Cardiac muscle cell (in vitro differentiated cells and primary cell): Measurements from ENCODE around the gene ARHGEF19. TPM values are rescaled to one million over a fixed set of nuclear protein-coding genes. Genes with fewer than 3 reads are reported as not detected.

Experiments
- DNase-seq, 2 donors: peaks; one replicate each; pipeline versions ENCODE4 v3.0.0 to v3.0.0-alpha.2; 2010 to 2017; ENCODE audit warnings: low read depth in 1 of 2, low spot score in 1 of 2
- H3K27ac ChIP-seq: fragments of 200-600 bp; sonication (generic); 2 replicates; pipeline ENCODE4 v1.5.1; 2016
- H3K27me3 ChIP-seq: fragments of 200-600 bp; sonication (generic); 2 replicates; pipeline ENCODE4 v1.6.0; 2016; ENCODE audit warnings: control low read depth
- H3K36me3 ChIP-seq: fragments of 200-600 bp; sonication (generic); 2 replicates; pipeline ENCODE4 v1.5.1; 2016; ENCODE audit warnings: control low read depth
- H3K4me1 ChIP-seq: fragments of 200-600 bp; sonication (generic); 2 replicates; pipeline ENCODE4 v1.8.1; 2017; ENCODE audit warnings: low read depth, mild to moderate bottlenecking, mixed run types
- H3K4me3 ChIP-seq: fragments of 200-600 bp; sonication (generic); 2 replicates; pipeline ENCODE4 v1.5.1; 2016; ENCODE audit warnings: mild to moderate bottlenecking
- H3K9me3 ChIP-seq: fragments of 200-600 bp; sonication (generic); 2 replicates; pipeline ENCODE4 v1.5.1; 2017; ENCODE audit warnings: low read depth, mild to moderate bottlenecking, control low read depth
- polyA plus RNA-seq: library from polyadenylated mRNA; unstranded; fragments of >200 nt; fragmentation: Nextera tagmentation; extraction: Ambion mirVana; gene quantifications from 2 replicates; pipeline ENCODE4 v1.2.1, GENCODE V29; 2016
- total RNA-seq: library from RNA; depleted of rRNA; stranded (reverse); fragments of >200 nt; gene quantifications from 2 replicates; pipeline ENCODE4 v1.2.3, GENCODE V29; 2016
- TF ChIP-seq, protein P1 (sequence below): IDR thresholded peaks from 2 replicates; pipeline ENCODE4 v1.5.1; 2012; ENCODE audit warnings: low read depth, mild to moderate bottlenecking, low read length

ARHGEF19 gene
- total and polyA plus RNA-seq, 2 experiments from 2014 or later, result 4.0 to 6.7 TPM

DNA sequence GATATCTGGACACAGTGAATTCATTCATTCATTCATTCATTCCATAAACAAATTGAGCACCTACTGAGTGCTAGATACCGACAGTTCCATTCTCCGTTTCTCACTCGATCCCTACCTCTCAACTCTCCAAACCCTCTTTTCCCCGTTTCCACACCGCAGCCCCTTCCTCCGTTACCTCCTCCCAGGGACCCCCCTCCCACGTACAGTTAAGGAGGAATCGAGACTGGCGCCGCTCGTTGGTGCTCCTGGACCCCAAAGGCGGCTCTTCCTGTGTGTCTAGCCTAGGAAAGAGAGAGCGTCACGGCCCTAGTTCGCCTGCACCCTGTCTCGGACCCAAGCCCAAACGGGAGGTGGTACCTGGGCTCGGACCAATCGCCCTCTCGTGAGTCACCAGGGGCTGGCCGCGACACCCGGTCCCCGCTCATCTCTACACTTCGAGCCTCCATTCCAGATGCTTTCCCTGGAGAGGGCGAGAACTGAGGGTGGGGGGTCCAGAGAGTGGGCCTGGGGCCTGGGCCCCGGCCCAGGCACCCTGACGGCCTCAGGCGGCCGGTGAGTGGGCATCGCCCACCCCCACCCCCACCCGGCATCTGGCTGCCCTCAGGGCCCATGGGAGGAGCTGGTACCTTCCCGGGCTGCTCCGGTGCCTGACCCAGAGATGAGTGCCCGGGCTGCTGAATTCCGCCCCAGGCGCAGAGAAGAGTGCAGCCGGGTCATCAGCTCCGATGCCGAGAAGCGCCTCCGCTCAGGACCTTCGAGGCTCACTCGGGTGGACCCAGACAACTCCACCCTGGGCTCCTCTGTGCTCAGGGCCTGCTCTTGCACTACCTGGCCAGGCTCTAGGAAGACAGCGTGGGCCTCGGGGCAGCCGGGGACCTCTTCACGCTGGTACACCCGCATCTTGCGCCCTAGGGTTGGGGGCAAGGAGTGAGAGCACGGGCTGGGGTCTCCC lies 4.9 kb downstream of the ARHGEF19 start:
- peak overlapping the region; percentile 31 for H3K4me3 ChIP-seq
- H3K4me1 ChIP-seq, result peaks cover 7% of the 10 kb centered on the region
- DNase-seq, result peak in 1 of 2 donors; percentile 25
- H3K27ac ChIP-seq, result peak overlapping the region; percentile 32
- H3K36me3 ChIP-seq, result no peaks in the 10 kb centered on the region
- TF ChIP-seq, protein P1, sequence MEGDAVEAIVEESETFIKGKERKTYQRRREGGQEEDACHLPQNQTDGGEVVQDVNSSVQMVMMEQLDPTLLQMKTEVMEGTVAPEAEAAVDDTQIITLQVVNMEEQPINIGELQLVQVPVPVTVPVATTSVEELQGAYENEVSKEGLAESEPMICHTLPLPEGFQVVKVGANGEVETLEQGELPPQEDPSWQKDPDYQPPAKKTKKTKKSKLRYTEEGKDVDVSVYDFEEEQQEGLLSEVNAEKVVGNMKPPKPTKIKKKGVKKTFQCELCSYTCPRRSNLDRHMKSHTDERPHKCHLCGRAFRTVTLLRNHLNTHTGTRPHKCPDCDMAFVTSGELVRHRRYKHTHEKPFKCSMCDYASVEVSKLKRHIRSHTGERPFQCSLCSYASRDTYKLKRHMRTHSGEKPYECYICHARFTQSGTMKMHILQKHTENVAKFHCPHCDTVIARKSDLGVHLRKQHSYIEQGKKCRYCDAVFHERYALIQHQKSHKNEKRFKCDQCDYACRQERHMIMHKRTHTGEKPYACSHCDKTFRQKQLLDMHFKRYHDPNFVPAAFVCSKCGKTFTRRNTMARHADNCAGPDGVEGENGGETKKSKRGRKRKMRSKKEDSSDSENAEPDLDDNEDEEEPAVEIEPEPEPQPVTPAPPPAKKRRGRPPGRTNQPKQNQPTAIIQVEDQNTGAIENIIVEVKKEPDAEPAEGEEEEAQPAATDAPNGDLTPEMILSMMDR, result no peak
- no peaks in the 10 kb centered on the region for H3K27me3 ChIP-seq
- H3K9me3 ChIP-seq, result no peaks in the 10 kb centered on the region

DNA sequence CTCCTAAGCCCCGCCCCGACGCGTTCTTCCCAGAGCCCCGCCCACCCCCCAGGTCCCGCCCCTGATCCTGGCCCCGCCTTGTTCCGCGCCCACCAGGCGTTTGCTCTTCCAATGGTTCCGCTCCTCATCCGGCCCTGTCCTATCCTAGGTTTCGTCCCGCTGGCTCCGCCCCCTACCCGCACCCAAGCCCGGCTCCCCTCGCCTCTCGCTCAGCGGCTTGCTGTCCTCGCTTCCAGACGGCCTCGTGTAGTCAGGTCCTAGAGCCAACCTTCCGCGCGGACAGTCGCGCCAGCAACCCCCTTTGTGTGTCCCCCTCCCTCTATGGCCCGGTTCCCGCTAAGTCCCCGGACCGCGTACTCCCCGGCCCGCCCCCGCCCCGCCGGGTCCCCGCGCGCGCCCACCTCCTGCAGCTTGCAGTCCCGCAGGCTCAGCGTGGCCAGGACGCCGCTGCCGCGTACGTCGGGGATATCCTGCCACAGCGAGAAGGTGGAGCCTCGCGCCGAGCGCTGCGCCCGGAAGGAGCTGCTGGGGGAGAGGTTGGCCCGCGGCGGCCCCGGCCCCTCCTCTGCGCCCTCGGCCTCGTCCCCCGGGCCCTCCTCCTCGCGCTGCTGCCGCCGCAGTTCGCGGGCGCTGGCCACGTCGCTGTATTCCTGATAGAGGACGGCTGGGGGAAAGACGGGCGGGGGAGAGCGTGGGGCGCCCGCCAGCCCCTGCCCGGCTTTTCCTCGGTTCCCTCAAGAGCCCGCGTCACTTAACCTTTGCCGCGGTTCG lies 5.7 kb downstream of the ARHGEF19 start:
- H3K27me3 ChIP-seq, result no peaks in the 10 kb centered on the region
- TF ChIP-seq, protein P1, result no peak
- peak; percentile 98 to 99 for DNase-seq
- H3K27ac ChIP-seq, result peak overlapping the region; percentile 32
- no peaks in the 10 kb centered on the region for H3K36me3 ChIP-seq
- no peaks in the 10 kb centered on the region for H3K9me3 ChIP-seq
- peaks cover 9% of the 10 kb centered on the region for H3K4me1 ChIP-seq
- H3K4me3 ChIP-seq, result peak overlapping the region; percentile 31

DNA sequence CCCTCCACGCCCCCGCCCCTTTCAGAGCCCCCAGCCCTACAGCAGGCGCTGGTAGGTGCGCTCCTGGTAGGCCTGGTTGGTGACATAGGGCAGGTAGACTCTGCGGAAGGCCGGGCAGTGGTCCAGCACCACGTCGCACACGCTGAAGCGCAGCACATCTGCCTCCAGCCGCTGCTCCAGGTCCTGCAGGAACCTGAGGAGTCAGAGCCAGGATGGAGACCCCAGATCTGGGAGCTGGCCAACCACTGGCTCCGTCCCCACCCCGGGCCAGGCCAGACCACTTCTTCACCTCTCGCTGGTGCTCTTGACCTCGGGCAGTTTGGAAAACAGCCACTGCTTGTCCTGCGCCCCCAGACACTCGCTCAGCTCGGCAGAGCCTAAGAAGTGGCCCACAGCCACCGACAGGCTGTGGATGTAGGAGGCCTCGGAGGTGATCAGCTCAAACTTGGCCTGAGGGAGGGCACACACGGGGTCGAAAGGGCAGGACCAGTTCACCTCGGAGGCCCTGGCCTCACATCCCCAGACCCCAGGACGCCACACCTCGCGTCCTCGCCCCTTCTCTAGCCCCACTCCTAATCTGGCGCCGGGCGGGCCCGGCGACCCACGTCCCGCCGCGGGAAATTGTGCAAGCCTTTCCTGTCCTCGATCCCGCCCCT lies 6.4 kb downstream of the ARHGEF19 start:
- H3K4me3 ChIP-seq, result no peak overlapping the region
- TF ChIP-seq, protein P1, result no peak
- no peaks in the 10 kb centered on the region for H3K27me3 ChIP-seq
- peaks cover 9% of the 10 kb centered on the region for H3K4me1 ChIP-seq
- no peak overlapping the region for H3K27ac ChIP-seq
- H3K36me3 ChIP-seq, result no peaks in the 10 kb centered on the region
- DNase-seq, result no peak
- H3K9me3 ChIP-seq, result no peaks in the 10 kb centered on the region

DNA sequence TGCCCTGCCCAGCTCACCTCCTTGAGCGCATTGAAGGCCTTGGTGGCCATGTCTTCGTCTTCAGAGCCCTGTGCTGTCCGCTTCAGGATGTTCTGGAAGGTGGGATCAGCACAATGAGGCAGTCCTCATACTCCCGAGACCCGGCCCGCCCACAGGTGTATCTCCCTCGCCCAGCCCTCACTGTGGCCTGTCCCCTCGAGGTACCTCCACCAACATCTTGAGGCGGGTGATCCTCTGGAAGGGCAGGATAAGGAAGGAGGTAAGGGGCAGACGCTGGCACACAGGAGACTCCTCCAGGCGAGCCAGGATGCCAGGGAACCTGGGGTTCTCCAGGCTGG lies 7.1 kb downstream of the ARHGEF19 start:
- TF ChIP-seq, protein P1, result no peak
- no peak overlapping the region for H3K27ac ChIP-seq
- H3K9me3 ChIP-seq, result no peaks in the 10 kb centered on the region
- no peak for DNase-seq
- no peaks in the 10 kb centered on the region for H3K36me3 ChIP-seq
- no peaks in the 10 kb centered on the region for H3K27me3 ChIP-seq
- no peak overlapping the region for H3K4me3 ChIP-seq
- peaks cover 9% of the 10 kb centered on the region for H3K4me1 ChIP-seq

DNA sequence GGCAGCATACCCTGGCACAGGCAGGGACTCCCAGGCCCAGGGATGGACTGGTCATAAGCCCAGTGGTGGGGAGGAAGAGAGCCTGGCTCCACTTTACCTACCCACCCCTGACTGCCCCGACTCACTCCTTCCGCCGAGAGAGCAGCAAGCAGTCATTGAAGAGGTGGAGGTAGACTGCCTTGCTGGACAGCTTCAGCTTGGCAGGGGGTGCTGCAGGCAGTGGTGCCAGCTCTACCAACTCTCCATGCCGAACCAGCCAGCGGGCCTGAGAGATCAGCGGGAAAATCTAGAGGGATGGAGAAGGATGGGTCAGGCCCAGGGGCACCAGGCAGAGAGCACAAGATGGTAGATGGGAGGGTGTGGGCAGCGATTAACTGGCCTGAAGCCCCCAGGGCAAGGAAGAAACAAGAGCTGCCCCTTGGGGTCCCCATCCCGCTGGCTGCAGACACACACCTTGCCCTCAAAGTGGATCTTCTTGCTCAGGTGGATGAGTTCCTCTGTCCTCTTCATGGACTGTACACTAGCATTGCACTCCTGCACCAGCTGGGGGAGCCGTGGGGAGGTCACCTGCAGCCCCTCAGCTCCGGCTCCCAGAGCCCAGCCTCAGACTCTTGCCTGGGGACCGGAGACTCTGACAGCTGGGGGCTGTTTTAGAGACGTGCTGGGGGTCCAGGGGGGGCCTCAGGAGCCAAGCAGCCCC lies 7.7 kb downstream of the ARHGEF19 start:
- Histone ChIP-seq H3K4me1 (peaks cover 9% of the 10 kb centered on the region), H3K4me3 (no peak overlapping the region), H3K36me3 (no peaks in the 10 kb centered on the region), H3K9me3 (no peaks in the 10 kb centered on the region), H3K27ac (no peak overlapping the region), H3K27me3 (no peaks in the 10 kb centered on the region)
- TF ChIP-seq, protein P1, result peak; percentile 36
- peak in 1 of 2 donors; percentile 71 for DNase-seq
